ENCODE measurements around the gene ACVR1.

The ACVR1 gene

GRCh38 chr2:157806426-157807077 lies 69.6 kb downstream of the ACVR1 start:
- H3K4me3 ChIP-seq (ENCODE audit: low read length): no peak overlapping the region
- no peaks in the 10 kb centered on the region for H3K4me1 ChIP-seq (ENCODE audit: control insufficient read depth, low read length)
- no peaks in the 10 kb centered on the region for H4K20me1 ChIP-seq (ENCODE audit: control insufficient read depth, insufficient read depth, low read depth, low read length)
- H3K27me3 ChIP-seq (ENCODE audit: control insufficient read depth, low read length): no peaks in the 10 kb centered on the region
- H3K9me3 ChIP-seq (ENCODE audit: control insufficient read depth, insufficient read depth, low read length): no peaks in the 10 kb centered on the region
- no peak overlapping the region for H3K27ac ChIP-seq (ENCODE audit: low read depth, low read length)
- TF ChIP-seq EZH2phosphoT487 (IDR thresholded peaks at IDR 0.05; ENCODE audit: borderline replicate concordance, low read length) (no peak), CTCF (IDR thresholded peaks at IDR 0.05; ENCODE audit: low read depth, low read length, poor library complexity, severe bottlenecking) (no peak)
- H3K79me2 ChIP-seq (ENCODE audit: control insufficient read depth, low read length): no peaks in the 10 kb centered on the region
- H3K9me2 ChIP-seq (replicated peaks; ENCODE audit: control insufficient read depth, low read length): no peaks in the 10 kb centered on the region
- H3K36me3 ChIP-seq (ENCODE audit: control insufficient read depth, low read length): no peaks in the 10 kb centered on the region
- H3F3A ChIP-seq (ENCODE audit: control insufficient read depth, insufficient read depth): no peaks in the 10 kb centered on the region
- no peak overlapping the region for H3K4me2 ChIP-seq (ENCODE audit: low read length)

- no peak overlapping the region for H3K4me3 ChIP-seq (ENCODE audit: low read length)
- no peaks in the 10 kb centered on the region for H3K9me3 ChIP-seq (ENCODE audit: control insufficient read depth, insufficient read depth, low read length)
- H3K4me1 ChIP-seq (ENCODE audit: control insufficient read depth, low read length): no peaks in the 10 kb centered on the region
- no peaks in the 10 kb centered on the region for H4K20me1 ChIP-seq (ENCODE audit: control insufficient read depth, insufficient read depth, low read depth, low read length)
- H3K9me2 ChIP-seq (replicated peaks; ENCODE audit: control insufficient read depth, low read length): no peaks in the 10 kb centered on the region
- H3F3A ChIP-seq (ENCODE audit: control insufficient read depth, insufficient read depth): no peaks in the 10 kb centered on the region
- H3K4me2 ChIP-seq (ENCODE audit: low read length): no peak overlapping the region
- no peaks in the 10 kb centered on the region for H3K79me2 ChIP-seq (ENCODE audit: control insufficient read depth, low read length)
- H3K27me3 ChIP-seq (ENCODE audit: control insufficient read depth, low read length): no peaks in the 10 kb centered on the region
- H3K36me3 ChIP-seq (ENCODE audit: control insufficient read depth, low read length): no peaks in the 10 kb centered on the region
- no peak overlapping the region for H3K27ac ChIP-seq (ENCODE audit: low read depth, low read length)
- TF ChIP-seq EZH2phosphoT487 (IDR thresholded peaks at IDR 0.05; ENCODE audit: borderline replicate concordance, low read length) (no peak), CTCF (IDR thresholded peaks at IDR 0.05; ENCODE audit: low read depth, low read length, poor library complexity, severe bottlenecking) (no peak)
Observed at GRCh38 chr2:157805519-157805918, 70.6 kb downstream of the ACVR1 start.

- H3K27me3 ChIP-seq (ENCODE audit: control insufficient read depth, low read length): no peaks in the 10 kb centered on the region
- no peaks in the 10 kb centered on the region for H3F3A ChIP-seq (ENCODE audit: control insufficient read depth, insufficient read depth)
- no peaks in the 10 kb centered on the region for H3K9me2 ChIP-seq (replicated peaks; ENCODE audit: control insufficient read depth, low read length)
- no peak overlapping the region for H3K27ac ChIP-seq (ENCODE audit: low read depth, low read length)
- H3K9me3 ChIP-seq (ENCODE audit: control insufficient read depth, insufficient read depth, low read length): no peaks in the 10 kb centered on the region
- H3K36me3 ChIP-seq (ENCODE audit: control insufficient read depth, low read length): no peaks in the 10 kb centered on the region
- no peak overlapping the region for H3K4me2 ChIP-seq (ENCODE audit: low read length)
- no peak overlapping the region for H3K4me3 ChIP-seq (ENCODE audit: low read length)
- TF ChIP-seq CTCF (IDR thresholded peaks at IDR 0.05; ENCODE audit: low read depth, low read length, poor library complexity, severe bottlenecking): no peak
- TF ChIP-seq EZH2phosphoT487 (IDR thresholded peaks at IDR 0.05; ENCODE audit: borderline replicate concordance, low read length): no peak
- no peaks in the 10 kb centered on the region for H3K79me2 ChIP-seq (ENCODE audit: control insufficient read depth, low read length)
- H3K4me1 ChIP-seq (ENCODE audit: control insufficient read depth, low read length): no peaks in the 10 kb centered on the region
- H4K20me1 ChIP-seq (ENCODE audit: control insufficient read depth, insufficient read depth, low read depth, low read length): no peaks in the 10 kb centered on the region
Observed at GRCh38 chr2:157804355-157804754, 71.8 kb downstream of the ACVR1 start.
